Stimulated activated naive CD8-positive, alpha-beta T cell treated with anti-CD3 and anti-CD28 coated beads, Interleukin-15, Interleukin-2, amounts not matched to agents 100 ng/mL and 50 ng/mL, for 24 hours (primary cell): ENCODE results near the gene DAB2IP.

Experiments used
- H3K27ac Mint-ChIP-seq: one replicate; pipeline ENCODE4 v1.8.0; 2021; ENCODE audit warnings: mild to moderate bottlenecking, mixed read lengths
- H3K27me3 Mint-ChIP-seq: one replicate; pipeline ENCODE4 v1.8.0; 2021; ENCODE audit warnings: mixed read lengths
- H3K36me3 Mint-ChIP-seq: one replicate; pipeline ENCODE4 v1.8.0; 2021; ENCODE audit warnings: low read depth, mixed read lengths
- H3K4me1 Mint-ChIP-seq: one replicate; pipeline ENCODE4 v1.8.0; 2021; ENCODE audit warnings: low read depth, mixed read lengths
- H3K4me3 Mint-ChIP-seq: one replicate; pipeline ENCODE4 v1.8.0; 2021; ENCODE audit warnings: mild to moderate bottlenecking, mixed read lengths
- H3K9me3 Mint-ChIP-seq: one replicate; pipeline ENCODE4 v1.8.0; 2021; ENCODE audit warnings: mixed read lengths

The DAB2IP gene

GRCh38 chr9:121714873-121715272 is 63.4 kb downstream of the DAB2IP start:
- no peak overlapping the region for H3K27ac Mint-ChIP-seq
- H3K4me3 Mint-ChIP-seq: no peak overlapping the region
- H3K27me3 Mint-ChIP-seq: no peaks in the 10 kb centered on the region
- H3K9me3 Mint-ChIP-seq: no peaks in the 10 kb centered on the region
- H3K36me3 Mint-ChIP-seq: no peaks in the 10 kb centered on the region
- H3K4me1 Mint-ChIP-seq: no peaks in the 10 kb centered on the region

GRCh38 chr9:121717141-121717991 is 65.9 kb downstream of the DAB2IP start:
- Mint-ChIP-seq H3K36me3 (no peaks in the 10 kb centered on the region), H3K4me3 (no peak overlapping the region), H3K27me3 (no peaks in the 10 kb centered on the region), H3K4me1 (no peaks in the 10 kb centered on the region), H3K9me3 (no peaks in the 10 kb centered on the region), H3K27ac (no peak overlapping the region)

DNA sequence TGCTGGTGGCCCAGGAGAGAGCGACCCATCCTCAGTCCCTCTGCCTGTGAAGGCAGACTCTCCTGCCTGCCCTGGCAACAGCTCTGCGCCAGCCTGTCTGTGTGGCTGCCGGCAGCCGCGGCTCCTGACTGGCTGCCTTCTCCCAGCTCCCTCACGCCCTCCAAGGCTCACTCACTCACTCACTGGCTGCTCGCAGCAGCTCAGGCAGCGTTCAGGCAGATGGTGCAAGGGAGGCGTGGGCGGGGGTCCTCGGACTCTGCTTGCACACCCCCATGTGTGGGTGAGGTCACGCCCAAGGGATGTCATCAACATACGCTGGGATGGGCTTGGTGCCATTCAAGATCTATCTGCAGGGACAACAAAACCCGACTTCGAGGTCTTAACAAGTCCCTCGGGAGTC is 66.7 kb downstream of the DAB2IP start:
- no peaks in the 10 kb centered on the region for H3K9me3 Mint-ChIP-seq
- no peaks in the 10 kb centered on the region for H3K36me3 Mint-ChIP-seq
- no peak overlapping the region for H3K4me3 Mint-ChIP-seq
- H3K4me1 Mint-ChIP-seq: no peaks in the 10 kb centered on the region
- no peaks in the 10 kb centered on the region for H3K27me3 Mint-ChIP-seq
- H3K27ac Mint-ChIP-seq: no peak overlapping the region

- Mint-ChIP-seq H3K9me3 (no peaks in the 10 kb centered on the region), H3K4me3 (no peak overlapping the region), H3K4me1 (no peaks in the 10 kb centered on the region), H3K36me3 (no peaks in the 10 kb centered on the region), H3K27ac (no peak overlapping the region), H3K27me3 (no peaks in the 10 kb centered on the region)
Measured at GRCh38 chr9:121718501-121718900, 67.1 kb downstream of the DAB2IP start.

GRCh38 chr9:121720311-121721057 is 69.0 kb downstream of the DAB2IP start:
- H3K36me3 Mint-ChIP-seq: no peaks in the 10 kb centered on the region
- no peaks in the 10 kb centered on the region for H3K9me3 Mint-ChIP-seq
- H3K4me3 Mint-ChIP-seq: no peak overlapping the region
- H3K4me1 Mint-ChIP-seq: no peaks in the 10 kb centered on the region
- H3K27me3 Mint-ChIP-seq: no peaks in the 10 kb centered on the region
- H3K27ac Mint-ChIP-seq: no peak overlapping the region

- no peak overlapping the region for H3K27ac Mint-ChIP-seq
- H3K27me3 Mint-ChIP-seq: no peaks in the 10 kb centered on the region
- no peaks in the 10 kb centered on the region for H3K9me3 Mint-ChIP-seq
- H3K4me1 Mint-ChIP-seq: no peaks in the 10 kb centered on the region
- no peak overlapping the region for H3K4me3 Mint-ChIP-seq
- H3K36me3 Mint-ChIP-seq: no peaks in the 10 kb centered on the region
Measured at GRCh38 chr9:121721058-121721350, 69.6 kb downstream of the DAB2IP start.

DNA sequence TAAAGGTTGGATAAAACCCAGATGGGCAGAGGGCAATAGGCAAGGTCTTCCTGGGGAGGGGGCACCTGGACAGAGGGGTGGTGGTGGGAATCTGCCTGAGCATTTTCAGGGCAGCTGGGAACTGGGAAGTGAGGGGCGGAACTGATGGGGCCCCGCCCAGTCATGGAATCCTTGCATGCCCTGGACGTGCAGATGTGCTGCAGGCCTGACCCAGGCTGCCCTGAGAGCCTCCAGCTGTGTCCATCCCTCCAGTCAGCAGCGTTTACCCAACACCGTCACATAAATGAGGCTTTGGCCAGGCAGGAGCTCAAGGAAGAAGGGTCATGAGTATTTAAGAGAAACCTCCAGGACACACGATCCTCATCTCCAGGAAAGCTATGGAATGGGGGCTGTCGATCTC is 70.3 kb downstream of the DAB2IP start:
- Mint-ChIP-seq H3K4me1 (no peaks in the 10 kb centered on the region), H3K27me3 (no peaks in the 10 kb centered on the region), H3K36me3 (no peaks in the 10 kb centered on the region), H3K4me3 (no peak overlapping the region), H3K9me3 (no peaks in the 10 kb centered on the region), H3K27ac (no peak overlapping the region)

GRCh38 chr9:121725008-121725775 is 73.8 kb downstream of the DAB2IP start:
- no peak overlapping the region for H3K4me3 Mint-ChIP-seq
- H3K27ac Mint-ChIP-seq: no peak overlapping the region
- no peaks in the 10 kb centered on the region for H3K9me3 Mint-ChIP-seq
- no peaks in the 10 kb centered on the region for H3K36me3 Mint-ChIP-seq
- H3K27me3 Mint-ChIP-seq: no peaks in the 10 kb centered on the region
- no peaks in the 10 kb centered on the region for H3K4me1 Mint-ChIP-seq

DNA sequence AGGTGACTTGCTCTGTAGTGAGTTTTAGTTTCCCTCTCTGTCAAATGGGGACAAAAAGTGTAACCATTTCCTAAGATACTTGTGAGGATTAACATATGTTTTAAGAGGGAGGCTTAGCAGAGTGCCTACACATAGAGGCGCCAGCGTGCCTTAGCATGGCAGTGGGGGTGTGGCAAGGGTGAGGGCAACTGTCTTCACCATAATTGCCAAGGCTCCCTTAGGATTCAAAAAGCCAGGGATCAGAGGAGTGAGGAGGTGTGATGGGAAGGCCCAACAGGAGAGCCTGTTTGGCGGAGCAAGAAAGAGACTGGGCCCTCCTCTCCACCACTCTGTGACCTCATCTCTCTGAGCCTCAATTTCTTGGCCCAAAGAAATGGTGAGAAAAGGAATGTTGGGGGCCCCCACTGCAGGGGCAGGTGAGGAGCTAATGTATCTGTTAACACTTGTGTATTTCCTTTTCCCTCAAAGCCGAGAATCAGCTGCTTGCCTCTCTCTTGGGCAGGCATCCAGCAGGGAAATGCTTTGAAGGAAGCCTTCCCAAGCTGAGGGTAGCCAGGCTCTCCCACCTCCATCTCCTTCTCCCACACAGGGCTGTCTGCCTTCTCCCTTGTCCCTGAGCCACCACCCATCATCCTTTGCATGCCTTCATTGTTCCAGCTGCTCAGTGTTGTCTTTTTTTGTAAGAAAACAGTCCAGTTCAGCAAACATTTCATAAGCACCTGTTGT is 76.0 kb downstream of the DAB2IP start:
- Mint-ChIP-seq H3K4me3 (no peak overlapping the region), H3K36me3 (no peaks in the 10 kb centered on the region), H3K27me3 (peaks cover 3% of the 10 kb centered on the region), H3K4me1 (peaks cover 3% of the 10 kb centered on the region), H3K27ac (no peak overlapping the region), H3K9me3 (no peaks in the 10 kb centered on the region)

DNA sequence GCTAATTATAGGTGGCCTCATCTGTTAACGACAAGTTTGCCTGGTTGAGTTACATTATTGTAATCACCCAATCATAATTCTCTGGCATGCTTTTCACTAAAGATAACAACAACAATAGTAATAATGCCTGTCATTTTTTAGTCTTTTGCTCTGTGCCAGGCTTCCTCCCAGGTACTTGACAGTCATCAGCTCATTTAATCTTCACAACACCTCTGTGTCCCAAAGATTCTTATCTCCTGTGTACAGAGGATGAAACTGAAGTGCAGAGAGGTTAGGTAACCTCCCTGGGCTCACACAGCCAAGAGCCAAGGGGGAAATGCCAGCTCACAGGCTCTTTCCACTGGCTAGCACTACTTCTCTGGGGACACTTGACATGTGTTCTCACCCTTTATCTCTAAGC is 77.5 kb downstream of the DAB2IP start:
- Mint-ChIP-seq H3K36me3 (no peaks in the 10 kb centered on the region), H3K4me1 (peaks cover 7% of the 10 kb centered on the region), H3K27me3 (peaks cover 12% of the 10 kb centered on the region), H3K27ac (no peak overlapping the region), H3K9me3 (no peaks in the 10 kb centered on the region), H3K4me3 (no peak overlapping the region)

DNA sequence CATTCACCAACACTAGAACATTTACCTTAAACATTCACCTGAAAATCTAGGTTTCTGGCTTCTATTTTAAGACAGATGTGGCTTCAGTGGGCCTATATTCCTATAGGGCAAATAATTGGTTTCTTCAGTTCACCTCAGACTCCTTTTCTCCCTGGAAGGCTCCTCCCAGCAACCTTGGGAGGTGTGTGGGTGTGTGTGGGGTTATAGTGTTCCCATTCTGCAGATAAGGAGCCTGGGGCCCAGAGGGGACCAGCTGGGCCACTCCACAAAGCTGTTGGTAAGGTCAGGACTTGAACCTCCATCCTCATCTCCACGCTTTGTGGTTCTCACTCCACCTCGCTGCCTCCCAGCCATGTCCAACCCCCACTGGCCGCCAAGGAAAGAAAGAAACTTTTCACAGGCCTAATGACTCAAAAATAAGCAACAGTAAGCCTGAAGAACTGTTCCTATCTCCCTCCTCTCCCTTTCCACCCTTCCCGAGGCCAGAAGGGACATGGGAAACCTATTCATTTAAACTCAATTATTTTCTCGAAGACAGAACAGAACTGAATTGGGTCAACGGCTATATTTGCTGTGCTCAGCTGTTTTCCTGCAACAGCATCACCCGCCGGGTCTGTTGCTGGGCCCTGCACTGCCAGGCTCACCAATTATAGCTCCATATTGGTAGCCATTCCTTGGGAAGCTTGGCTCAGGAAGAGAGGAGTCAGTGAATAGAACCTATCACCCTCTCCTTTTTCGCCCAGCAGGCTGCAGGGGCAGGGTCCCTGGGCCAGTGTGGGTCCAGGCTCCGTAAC is 78.5 kb downstream of the DAB2IP start:
- H3K4me3 Mint-ChIP-seq: no peak overlapping the region
- no peaks in the 10 kb centered on the region for H3K9me3 Mint-ChIP-seq
- H3K36me3 Mint-ChIP-seq: no peaks in the 10 kb centered on the region
- peaks cover 18% of the 10 kb centered on the region for H3K27me3 Mint-ChIP-seq
- peaks cover 7% of the 10 kb centered on the region for H3K4me1 Mint-ChIP-seq
- H3K27ac Mint-ChIP-seq: no peak overlapping the region

DNA sequence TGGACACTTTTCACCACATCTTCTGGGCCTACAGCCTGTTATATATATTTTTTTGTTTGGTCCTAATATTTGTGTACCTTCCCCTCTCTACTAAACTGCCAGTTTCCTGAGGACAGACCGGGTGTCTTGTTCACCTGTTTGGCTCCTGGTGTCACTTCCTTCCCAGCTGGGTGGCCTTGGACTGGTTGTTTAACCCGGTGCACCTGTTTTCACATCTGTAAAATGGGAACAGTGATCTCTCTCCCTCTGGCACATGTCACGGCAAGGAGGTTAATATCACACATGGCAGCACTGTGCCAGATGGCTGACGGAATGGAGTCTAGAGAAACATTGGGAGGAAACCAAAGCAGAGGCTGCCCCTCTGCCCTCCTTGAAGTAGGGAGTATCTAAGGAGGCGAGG is 79.7 kb downstream of the DAB2IP start:
- no peaks in the 10 kb centered on the region for H3K9me3 Mint-ChIP-seq
- H3K36me3 Mint-ChIP-seq: no peaks in the 10 kb centered on the region
- H3K4me3 Mint-ChIP-seq: no peak overlapping the region
- peaks cover 7% of the 10 kb centered on the region for H3K4me1 Mint-ChIP-seq
- H3K27me3 Mint-ChIP-seq: peaks cover 30% of the 10 kb centered on the region
- no peak overlapping the region for H3K27ac Mint-ChIP-seq

DNA sequence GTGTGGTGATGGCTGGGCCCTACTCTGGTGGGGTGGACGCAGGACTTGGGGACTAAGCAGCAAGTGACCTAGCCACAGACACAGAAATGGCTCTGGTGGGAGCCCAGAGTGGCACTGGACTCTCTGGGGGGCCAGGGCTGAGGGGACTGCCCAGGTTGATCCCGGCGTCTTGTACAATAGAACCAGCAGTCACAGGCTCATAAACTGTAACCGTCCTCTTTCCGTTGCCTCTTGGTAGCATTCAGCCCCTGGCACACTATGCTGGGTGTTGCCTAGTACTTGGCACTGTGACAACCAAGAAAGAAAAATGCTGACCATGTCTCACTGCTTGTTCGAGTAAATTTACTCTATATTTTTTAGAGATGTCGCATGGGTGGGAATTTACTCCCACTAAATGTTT is 80.5 kb downstream of the DAB2IP start:
- Mint-ChIP-seq H3K27ac (no peak overlapping the region), H3K9me3 (no peaks in the 10 kb centered on the region), H3K36me3 (no peaks in the 10 kb centered on the region), H3K27me3 (peaks cover 35% of the 10 kb centered on the region), H3K4me1 (peaks cover 11% of the 10 kb centered on the region), H3K4me3 (no peak overlapping the region)

- Mint-ChIP-seq H3K27me3 (peaks cover 39% of the 10 kb centered on the region), H3K27ac (no peak overlapping the region), H3K4me1 (peaks cover 11% of the 10 kb centered on the region), H3K9me3 (no peaks in the 10 kb centered on the region), H3K4me3 (no peak overlapping the region), H3K36me3 (no peaks in the 10 kb centered on the region)
Measured at GRCh38 chr9:121732389-121732788, 81.0 kb downstream of the DAB2IP start.
